H1 (cell line): ENCODE results near the gene ABHD8. TPM values are rescaled to one million over a fixed set of nuclear protein-coding genes. Genes with fewer than 3 reads are reported as not detected.
A peak's percentile ranks its signal among the peaks of the same experiment; 100 is the strongest.

Source experiments
- CTCF ChIA-PET: fragments of 300-600 bp; sonication (Branson Sonifier 250); formaldehyde crosslinking; loops from one replicate; lab custom pipeline; 2021; ENCODE audit not compliant: partially characterized antibody; lab: Charles Lee
- POLR2A ChIA-PET: fragments of 300-600 bp; sonication (Branson Sonifier 250); formaldehyde crosslinking; loops from one replicate; lab custom pipeline; 2021; ENCODE audit warnings: inconsistent platforms; ENCODE audit not compliant: partially characterized antibody; lab: Charles Lee
- DNase-seq, 2 experiments: peaks; one replicate each; pipeline versions ENCODE4 v3.0.0 to v3.0.0-alpha.2; 2010 to 2022; ENCODE audit warnings: low spot score in 2 of 2, low read depth in 1 of 2, mixed read lengths in 1 of 2
- FAIRE-seq: peaks from 2 replicates; lab custom pipeline; 2011; peaks lifted over from hg19 to GRCh38; lab: Jason Lieb, UNC
- H2AFZ ChIP-seq: 2 replicates; pipeline ENCODE4 v1.8.1; 2012; ENCODE audit warnings: low read length, inconsistent platforms
- H2AK5ac ChIP-seq: 2 replicates; pipeline ENCODE4 v1.6.1; 2013; ENCODE audit warnings: low read depth, low read length
- H2BK120ac ChIP-seq: replicated peaks from 2 replicates; pipeline ENCODE3; 2013; ENCODE audit warnings: low read depth, low read length, inconsistent platforms
- H2BK12ac ChIP-seq: 2 replicates; pipeline ENCODE4 v1.6.1; 2013; ENCODE audit warnings: low read depth, low read length
- H2BK15ac ChIP-seq: 2 replicates; pipeline ENCODE4 v1.6.1; 2013; ENCODE audit warnings: low read length
- H2BK20ac ChIP-seq: 2 replicates; pipeline ENCODE4 v1.6.1; 2013; ENCODE audit warnings: low read length
- H2BK5ac ChIP-seq: 2 replicates; pipeline ENCODE4 v1.6.1; 2013; ENCODE audit warnings: low read depth, low read length
- H3K14ac ChIP-seq: 2 replicates; pipeline ENCODE4 v1.6.1; 2013; ENCODE audit warnings: inconsistent platforms; ENCODE audit not compliant: insufficient read length
- H3K18ac ChIP-seq: 2 replicates; pipeline ENCODE4 v1.6.1; 2013; ENCODE audit warnings: low read length; ENCODE audit errors: extremely low read depth
- H3K23ac ChIP-seq: 2 replicates; pipeline ENCODE4 v1.6.1; 2013; ENCODE audit warnings: inconsistent platforms; ENCODE audit not compliant: insufficient read length
- H3K23me2 ChIP-seq: 2 replicates; pipeline ENCODE4 v1.6.1; 2013; ENCODE audit warnings: low read depth, low read length
- H3K27ac ChIP-seq: 2 replicates; pipeline ENCODE4 v1.6.1; 2011; ENCODE audit warnings: low read depth, low read length, inconsistent platforms
- H3K27me3 ChIP-seq, 4 experiments: replicated peaks in 1 of 4; 1 replicate in 1 of 4; 2 replicates in 3 of 4; pipeline versions ENCODE4 v1.6.1 to v1.8.1; 2011 to 2013; ENCODE audit warnings: low read length in 3 of 4, mild to moderate bottlenecking in 3 of 4, inconsistent platforms in 2 of 4, mixed read lengths in 2 of 4, moderate library complexity in 1 of 4; ENCODE audit not compliant: control insufficient read depth in 3 of 4, insufficient read depth in 3 of 4; ENCODE audit errors: extremely low read depth in 1 of 4
- H3K36me3 ChIP-seq, 4 experiments: 2 replicates each; pipeline versions ENCODE4 v1.6.1 to v1.8.1; 2011 to 2013; ENCODE audit warnings: mild to moderate bottlenecking in 4 of 4, low read length in 3 of 4, moderate library complexity in 2 of 4, control low read depth in 1 of 4, inconsistent platforms in 1 of 4; ENCODE audit not compliant: insufficient read depth in 4 of 4, control insufficient read depth in 2 of 4
- H3K4ac ChIP-seq: replicated peaks from 2 replicates; pipeline ENCODE3; 2013; ENCODE audit warnings: low read length, low read depth, mixed read lengths, inconsistent platforms; ENCODE audit not compliant: insufficient read length
- H3K4me1 ChIP-seq, 4 experiments: replicated peaks in 1 of 4; 1 replicate in 1 of 4; 2 replicates in 3 of 4; pipeline versions ENCODE4 v1.6.1 to v1.8.1; 2011 to 2013; ENCODE audit warnings: low read length in 3 of 4, inconsistent platforms in 2 of 4, mixed read lengths in 1 of 4; ENCODE audit not compliant: insufficient read depth in 4 of 4, control insufficient read depth in 3 of 4
- H3K4me2 ChIP-seq, 2 experiments: 2 replicates each; pipeline versions ENCODE4 v1.6.1 to v1.8.1; 2011 to 2013; ENCODE audit warnings: low read depth in 2 of 2, low read length in 2 of 2, control low read depth in 1 of 2, inconsistent platforms in 1 of 2, mild to moderate bottlenecking in 1 of 2; ENCODE audit not compliant: insufficient read depth in 1 of 2
- H3K4me3 ChIP-seq, 4 experiments: fragments of 200-600, 300-600 bp in 1 of 4; sonication (generic), shearing (Covaris generic), sonication (Bioruptor Twin) in 1 of 4; 2 replicates each; pipeline versions ENCODE4 v1.5.1 to v1.8.1; 2011 to 2016; ENCODE audit warnings: low read length in 4 of 4, low read depth in 3 of 4, control low read depth in 2 of 4, inconsistent platforms in 2 of 4, mild to moderate bottlenecking in 2 of 4, mixed read lengths in 1 of 4, moderate library complexity in 1 of 4; ENCODE audit not compliant: insufficient read depth in 2 of 4; ENCODE audit errors: extremely low read depth in 1 of 4
- H3K56ac ChIP-seq: replicated peaks from 2 replicates; pipeline ENCODE3; 2013; ENCODE audit warnings: low read depth, mild to moderate bottlenecking, mixed read lengths, low read length, inconsistent platforms; ENCODE audit not compliant: insufficient read length
- H3K79me1 ChIP-seq: 2 replicates; pipeline ENCODE4 v1.6.1; 2013; ENCODE audit warnings: low read depth, low read length, control low read depth
- H3K79me2 ChIP-seq, 2 experiments: 2 replicates each; pipeline versions ENCODE4 v1.6.1 to v1.8.1; 2012 to 2013; ENCODE audit warnings: low read length in 2 of 2, mild to moderate bottlenecking in 2 of 2, inconsistent platforms in 1 of 2; ENCODE audit not compliant: insufficient read depth in 2 of 2, control insufficient read depth in 1 of 2
- H3K9ac ChIP-seq, 4 experiments: replicated peaks in 1 of 4; 1 replicate in 1 of 4; 2 replicates in 3 of 4; pipeline versions ENCODE4 v1.6.1 to v1.8.1; 2011 to 2013; ENCODE audit warnings: low read depth in 3 of 4, low read length in 3 of 4, control low read depth in 2 of 4, mild to moderate bottlenecking in 2 of 4, moderate library complexity in 2 of 4, inconsistent platforms in 1 of 4; ENCODE audit errors: extremely low read depth in 1 of 4
- H3K9me3 ChIP-seq, 2 experiments: 2 replicates each; pipeline versions ENCODE4 v1.6.1 to v1.8.1; 2012 to 2013; ENCODE audit warnings: mild to moderate bottlenecking in 2 of 2, moderate library complexity in 2 of 2, control low read depth in 1 of 2, inconsistent platforms in 1 of 2, low read depth in 1 of 2, low read length in 1 of 2, mixed read lengths in 1 of 2; ENCODE audit not compliant: insufficient read depth in 2 of 2
- H4K20me1 ChIP-seq, 2 experiments: replicated peaks in 1 of 2; 2 replicates each; pipeline versions ENCODE3 to v1.8.1; 2011 to 2013; ENCODE audit warnings: inconsistent platforms in 2 of 2, low read length in 2 of 2, mild to moderate bottlenecking in 1 of 2; ENCODE audit not compliant: insufficient read depth in 2 of 2, control insufficient read depth in 1 of 2
- H4K5ac ChIP-seq: 2 replicates; pipeline ENCODE4 v1.6.1; 2013; ENCODE audit warnings: low read length, low read depth, mixed read lengths, inconsistent platforms; ENCODE audit not compliant: insufficient read length
- H4K8ac ChIP-seq: 2 replicates; pipeline ENCODE4 v1.8.0; 2013; ENCODE audit warnings: mild to moderate bottlenecking, moderate library complexity, low read length, inconsistent platforms; ENCODE audit not compliant: insufficient read depth; ENCODE audit errors: extremely low read depth
- H4K91ac ChIP-seq: replicated peaks from 2 replicates; pipeline ENCODE3; 2013; ENCODE audit warnings: low read length, mixed read lengths, inconsistent platforms; ENCODE audit not compliant: insufficient read length
- BACH1 ChIP-seq: IDR thresholded peaks from 2 replicates; pipeline ENCODE4 v1.6.1; 2012; ENCODE audit warnings: low read length, improper control_type of control experiment
- CBX8 ChIP-seq: fragments of 300-800, 300-1000 bp; sonication (generic); IDR thresholded peaks from 2 replicates; pipeline ENCODE4 v1.7.1; 2016; ENCODE audit warnings: low read depth, low read length, borderline replicate concordance
- CTCF ChIP-seq, 3 experiments: IDR thresholded peaks; 1 replicate in 2 of 3; 2 replicates in 1 of 3; pipeline versions ENCODE4 v1.5.1 to v1.6.1; 2011; ENCODE audit warnings: low read length in 3 of 3, mild to moderate bottlenecking in 3 of 3, inconsistent platforms in 2 of 3, low read depth in 1 of 3, moderate library complexity in 1 of 3; ENCODE audit not compliant: insufficient read depth in 1 of 3; ENCODE audit errors: control extremely low read depth in 1 of 3
- FOSL1 ChIP-seq: IDR thresholded peaks from 2 replicates; pipeline ENCODE4 v1.6.1; 2011; ENCODE audit warnings: mild to moderate bottlenecking, low read depth, low read length, moderate library complexity; ENCODE audit not compliant: insufficient read depth
- HDAC6 ChIP-seq: IDR thresholded peaks from one replicate; pipeline ENCODE4 v1.7.1; 2012; ENCODE audit warnings: low read depth, mild to moderate bottlenecking, inconsistent platforms, low read length, moderate library complexity
- USF2 ChIP-seq: IDR thresholded peaks from 2 replicates; pipeline ENCODE4 v1.6.1; 2011; ENCODE audit warnings: low read length, improper control_type of control experiment
- YY1 ChIP-seq: IDR thresholded peaks from 2 replicates; pipeline ENCODE4 v1.6.1; 2011; ENCODE audit warnings: low read depth, mild to moderate bottlenecking, low read length
- WGBS, 2 experiments: shearing (Covaris generic) in 1 of 2; methylation state at CpG; one replicate each; pipeline versions ENCODE4 v1.1.6 to v1.1.7; 2013 to 2015; ENCODE audit warnings: low lambda C conversion rate in 2 of 2, mixed read lengths in 2 of 2, inconsistent platforms in 1 of 2, low coverage in 1 of 2, missing lambda C conversion rate in 1 of 2; ENCODE audit not compliant: insufficient replicate concordance in 2 of 2, insufficient coverage in 1 of 2, insufficient read length in 1 of 2; ENCODE audit errors: extremely low coverage in 1 of 2, missing lambda C conversion rate in 1 of 2; 5-methylcytosine and 5-hydroxymethylcytosine counted together
- polyA plus RNA-seq, 7 experiments: library from polyadenylated mRNA; depleted of rRNA in 3 of 7; stranded (reverse) in 5 of 7; unstranded in 2 of 7; fragments of >200 nt in 5 of 7; fragments of 200-250 nt in 2 of 7; gene quantifications; 1 replicate in 5 of 7; 2 replicates in 1 of 7; 4 replicates in 1 of 7; pipeline versions ENCODE4 v1.2.1 to v1.2.3, GENCODE V29; 2011 to 2013; ENCODE audit warnings: missing spikeins in 2 of 7, mixed read lengths in 2 of 7
- total RNA-seq: library from RNA; stranded (reverse); fragmentation: NEBNext Ultra II Directional; extraction: Animal tissue kit (Norgen Biotek cat#: 25700); gene quantifications from 2 replicates; pipeline ENCODE4 v1.2.1, GENCODE V29; 2021

Gene ABHD8
- total and polyA plus RNA-seq, 2 of the 8 experiments (the other 6 are each of a cell fraction or from before 2014, with no cell fraction given), result 11.3 to 18.7 TPM

GRCh38 chr19:17305517-17306284, 2.5 kb upstream of the ABHD8 start, which contains the start of gene MRPL34:
Gene MRPL34 (plus strand): TSS chr19:17305872. CDS start chr19:17305893, 21 bp downstream.
- 2% methylated on average over 55 of the region's 55 CpGs; no CpG with 5 or more reads in 1 of the 2 experiments for WGBS, 2 experiments
- peak within 1 kb of the TSS; percentile 82 to 90 for H3K4me2 ChIP-seq
- peaks cover 14 to 28% (median 19%) of the 10 kb centered on the region in 4 experiments for H3K4me1 ChIP-seq
- H3K27ac ChIP-seq, result peak within 1 kb of the TSS; percentile 81
- peak within 1 kb of the TSS; percentile 72; the same call in 1 of the 2 replicates for H2BK15ac ChIP-seq
- H4K91ac ChIP-seq, result peak within 1 kb of the TSS; percentile 97
- H2BK120ac ChIP-seq, result peak within 1 kb of the TSS; percentile 21
- H3K27me3 ChIP-seq, result no peaks in the 10 kb centered on the region
- H2BK5ac ChIP-seq, result peak within 1 kb of the TSS; percentile 96
- peak within 1 kb of the TSS; percentile 95 for H3K18ac ChIP-seq
- H3K9me3 ChIP-seq, result no peaks in the 10 kb centered on the region
- H4K20me1 ChIP-seq, result peaks cover 1 to 12% of the 10 kb centered on the region in 2 experiments
- no peak within 1 kb of the TSS for H3K23ac ChIP-seq
- H3K79me2 ChIP-seq, result peaks cover 7 to 13% of the 10 kb centered on the region in 2 experiments; a peak in 3 of 4 replicates
- H3K23me2 ChIP-seq, result peaks cover 12% of the 10 kb centered on the region
- H3K14ac ChIP-seq, result no peak within 1 kb of the TSS
- peak within 1 kb of the TSS; percentile 89 for H4K5ac ChIP-seq
- peak within 1 kb of the TSS; percentile 68 to 84 (median 82) for H3K9ac ChIP-seq
- ChIA-PET POLR2A (interaction anchor here (0.6 to 18.5 kb wide), 13 partner anchors 9 to 138 kb away, joined by 3 to 329 read pairs (median 4); partner anchors contain the start of genes ANO8, BABAM1 and USE1), CTCF (interaction anchor here (0.6 to 3.0 kb wide), 19 partner anchors 9 to 224 kb away, joined by 3 to 29 read pairs (median 4); partner anchors contain the start of genes ANO8 and USE1)
- H2BK12ac ChIP-seq, result peak within 1 kb of the TSS; percentile 92
- H2BK20ac ChIP-seq, result peak within 1 kb of the TSS; percentile 23; the same call in 1 of the 2 replicates
- H2AFZ ChIP-seq, result 0 out of 2 replicates have a peak within 1 kb of the TSS, but pooled peaks have one; percentile 30
- FAIRE-seq, result peak; percentile 60
- H3K36me3 ChIP-seq, result peaks cover 0 to 7% (median 0%) of the 10 kb centered on the region in 4 experiments; a peak in 2 of 8 replicates
- H3K4ac ChIP-seq, result peak within 1 kb of the TSS; percentile 75
- peak; percentile 96 to 100 for DNase-seq
- peak within 1 kb of the TSS; percentile 88 for H3K56ac ChIP-seq
- peak within 1 kb of the TSS; percentile 61; the same call in 1 of the 2 replicates for H2AK5ac ChIP-seq
- H3K79me1 ChIP-seq, result peaks cover 9% of the 10 kb centered on the region
- peak within 1 kb of the TSS; percentile 64 for H4K8ac ChIP-seq
- peak within 1 kb of the TSS; percentile 75 to 95 (median 80) for H3K4me3 ChIP-seq
- TF ChIP-seq CBX8 (no peak), BACH1 (no peak), HDAC6 (no peak), USF2 (no peak; the same call in 1 of the 2 replicates), FOSL1 (no peak), YY1 (0 out of 2 replicates have a peak, but pooled peaks have one; percentile 76), CTCF (IDR thresholded peaks at IDR 0.05; ENCODE audit: control extremely low read depth in 1 of 3, insufficient read depth in 1 of 3, low read depth in 1 of 3, low read length in 3 of 3) (peak; percentile 67 to 88 (median 81))
